GM18519 (cell line): ENCODE results near the gene ZNF687.
"Not testable (repeated sequence)": the region's sequence is repeated elsewhere in the genome, so short reads cannot be mapped to it uniquely, and the experiment has no call there.

ENCODE experiments used
- ATAC-seq: cut with Tn5 transposase; IDR thresholded peaks from one replicate; pipeline ENCODE4 v1.9.1; 2021; ENCODE audit warnings: mild to moderate bottlenecking, moderate library complexity; ENCODE audit not compliant: unreplicated experiment, low FRiP score

ZNF687 gene

GRCh38 chr1:151281969-151282882, at the start of gene ZNF687:
ZNF687 (plus strand) TSS chr1:151282299; CDS start chr1:151286292, 3,993 bp downstream.
- ATAC-seq: peak; percentile 77

GRCh38 chr1:151235235-151235634, 46.9 kb upstream of the ZNF687 start:
- no peak for ATAC-seq

- ATAC-seq: no peak
These were observed 44.2 kb upstream of the ZNF687 start for GRCh38 chr1:151237678-151238466.

GRCh38 chr1:151238467-151238739, 43.7 kb upstream of the ZNF687 start:
- no peak for ATAC-seq

GRCh38 chr1:151242442-151242841, 39.7 kb upstream of the ZNF687 start:
- ATAC-seq: no peak

GRCh38 chr1:151243683-151244216, 38.3 kb upstream of the ZNF687 start:
- ATAC-seq: no peak

- no peak for ATAC-seq
These were observed 35.3 kb upstream of the ZNF687 start for GRCh38 chr1:151246786-151247185.

GRCh38 chr1:151251656-151252470, 30.2 kb upstream of the ZNF687 start:
- ATAC-seq: no peak

- ATAC-seq: peak; percentile 61
These were observed 27.6 kb upstream of the ZNF687 start, which contains the start of gene PSMD4 for GRCh38 chr1:151254217-151255213. PSMD4 (plus strand) TSS chr1:151254734; CDS start chr1:151254783, 49 bp downstream.

- no peak for ATAC-seq
These were observed 26.7 kb upstream of the ZNF687 start for GRCh38 chr1:151255381-151255780.

- no peak for ATAC-seq
These were observed 22.7 kb upstream of the ZNF687 start for GRCh38 chr1:151259351-151259750.

- ATAC-seq: no peak
These were observed 16.5 kb upstream of the ZNF687 start for GRCh38 chr1:151265446-151266236.

GRCh38 chr1:151266315-151266714, 15.8 kb upstream of the ZNF687 start:
- no peak for ATAC-seq

- ATAC-seq: no peak
These were observed 15.3 kb upstream of the ZNF687 start for GRCh38 chr1:151266821-151267220.

GRCh38 chr1:151267760-151268159, 14.3 kb upstream of the ZNF687 start:
- ATAC-seq: no peak

GRCh38 chr1:151273924-151274466, 8.1 kb upstream of the ZNF687 start:
- no peak for ATAC-seq

- not testable (repeated sequence) for ATAC-seq
These were observed 6.8 kb upstream of the ZNF687 start for GRCh38 chr1:151275341-151275740.

GRCh38 chr1:151277249-151277648, 4.8 kb upstream of the ZNF687 start:
- ATAC-seq: no peak
